H9 (cell line): ENCODE data around the gene ABCA13. TPM values are rescaled to one million over a fixed set of nuclear protein-coding genes. Genes with fewer than 3 reads are reported as not detected.

ENCODE experiments used
- DNase-seq: peaks from one replicate; pipeline ENCODE4 v3.0.0-alpha.2; 2017
- H2AFZ ChIP-seq: one replicate; pipeline ENCODE4 v1.6.1; 2013; ENCODE audit warnings: mild to moderate bottlenecking, low read length, control low read depth, moderate library complexity
- H2AK5ac ChIP-seq: 2 replicates; pipeline ENCODE4 v1.6.1; 2013; ENCODE audit warnings: low read length, control low read depth, mixed read lengths; ENCODE audit not compliant: insufficient read length
- H2BK120ac ChIP-seq: one replicate; pipeline ENCODE4 v1.6.1; 2013; ENCODE audit warnings: low read depth, mild to moderate bottlenecking, low read length, control low read depth, inconsistent platforms; ENCODE audit not compliant: poor library complexity, severe bottlenecking
- H2BK12ac ChIP-seq: 2 replicates; pipeline ENCODE4 v1.6.1; 2013; ENCODE audit warnings: low read length, control low read depth, mixed read lengths, low read depth; ENCODE audit not compliant: insufficient read length
- H2BK15ac ChIP-seq: 2 replicates; pipeline ENCODE4 v1.6.1; 2013; ENCODE audit warnings: low read depth, low read length, control low read depth
- H2BK20ac ChIP-seq: one replicate; pipeline ENCODE4 v1.6.1; 2013; ENCODE audit warnings: low read depth, mild to moderate bottlenecking, low read length, control low read depth, inconsistent platforms; ENCODE audit not compliant: poor library complexity, severe bottlenecking
- H2BK5ac ChIP-seq: 2 replicates; pipeline ENCODE4 v1.6.1; 2013; ENCODE audit warnings: low read length, control low read depth, mixed read lengths; ENCODE audit not compliant: insufficient read length
- H3K14ac ChIP-seq: 2 replicates; pipeline ENCODE4 v1.6.1; 2013; ENCODE audit warnings: low read length, control low read depth; ENCODE audit not compliant: insufficient read depth
- H3K18ac ChIP-seq: 2 replicates; pipeline ENCODE4 v1.6.1; 2013; ENCODE audit warnings: low read depth, mild to moderate bottlenecking, mixed read lengths, low read length, control low read depth; ENCODE audit not compliant: insufficient read length
- H3K23ac ChIP-seq: 2 replicates; pipeline ENCODE4 v1.6.1; 2013; ENCODE audit warnings: low read length, control low read depth, mixed read lengths, low read depth; ENCODE audit not compliant: insufficient read length
- H3K23me2 ChIP-seq: 2 replicates; pipeline ENCODE4 v1.6.1; 2013; ENCODE audit warnings: low read depth, mild to moderate bottlenecking, mixed read lengths, low read length, control low read depth; ENCODE audit not compliant: insufficient read length, poor library complexity, severe bottlenecking
- H3K27ac ChIP-seq: 2 replicates; pipeline ENCODE4 v1.5.1; 2013; ENCODE audit warnings: low read length, control low read depth, mixed read lengths, low read depth; ENCODE audit not compliant: insufficient read length
- H3K27me3 ChIP-seq: 2 replicates; pipeline ENCODE4 v1.6.1; 2013; ENCODE audit warnings: low read length, control low read depth, inconsistent platforms; ENCODE audit not compliant: insufficient read depth
- H3K4ac ChIP-seq: 2 replicates; pipeline ENCODE4 v1.6.1; 2013; ENCODE audit warnings: low read depth, mild to moderate bottlenecking, control low read depth, inconsistent platforms, low read length, moderate library complexity
- H3K4me1 ChIP-seq: 2 replicates; pipeline ENCODE4 v1.6.1; 2013; ENCODE audit warnings: low read length, control low read depth, inconsistent platforms; ENCODE audit not compliant: insufficient read depth
- H3K4me2 ChIP-seq: 2 replicates; pipeline ENCODE4 v1.6.1; 2013; ENCODE audit warnings: low read length, control low read depth, mixed read lengths; ENCODE audit not compliant: insufficient read length, insufficient read depth
- H3K56ac ChIP-seq: 2 replicates; pipeline ENCODE4 v1.6.1; 2013; ENCODE audit warnings: low read depth, mild to moderate bottlenecking, mixed read lengths, low read length, control low read depth; ENCODE audit not compliant: insufficient read length
- H3K79me1 ChIP-seq: 2 replicates; pipeline ENCODE4 v1.6.1; 2013; ENCODE audit warnings: low read depth, mild to moderate bottlenecking, moderate library complexity, low read length, control low read depth, inconsistent platforms; ENCODE audit not compliant: insufficient read depth, poor library complexity, severe bottlenecking
- H3K79me2 ChIP-seq: 2 replicates; pipeline ENCODE4 v1.6.1; 2013; ENCODE audit warnings: low read length, control low read depth, inconsistent platforms; ENCODE audit not compliant: insufficient read depth
- H3K9ac ChIP-seq: 2 replicates; pipeline ENCODE4 v1.6.1; 2013; ENCODE audit warnings: low read length, control low read depth, mixed read lengths; ENCODE audit not compliant: insufficient read length; ENCODE audit errors: extremely low read depth
- H3K9me3 ChIP-seq: one replicate; pipeline ENCODE4 v1.6.1; 2013; ENCODE audit warnings: low read depth, low read length, inconsistent platforms; ENCODE audit not compliant: control insufficient read depth
- H3T11ph ChIP-seq: one replicate; pipeline ENCODE4 v1.6.1; 2013; ENCODE audit warnings: mild to moderate bottlenecking, low read length, control low read depth, inconsistent platforms
- H4K20me1 ChIP-seq: one replicate; pipeline ENCODE4 v1.6.1; 2013; ENCODE audit not compliant: control insufficient read depth, insufficient read length, insufficient read depth
- H4K5ac ChIP-seq: 2 replicates; pipeline ENCODE4 v1.6.1; 2013; ENCODE audit warnings: low read depth, mild to moderate bottlenecking, mixed read lengths, low read length, control low read depth; ENCODE audit not compliant: insufficient read length
- H4K8ac ChIP-seq: replicated peaks from 2 replicates; pipeline ENCODE4 v1.6.1; 2013; ENCODE audit warnings: low read length, control low read depth, mixed read lengths, low read depth; ENCODE audit not compliant: insufficient read length
- H4K91ac ChIP-seq: 2 replicates; pipeline ENCODE4 v1.6.1; 2013; ENCODE audit warnings: low read depth, mild to moderate bottlenecking, moderate library complexity, mixed read lengths, low read length, control low read depth; ENCODE audit not compliant: insufficient read length
- H3K27ac Mint-ChIP-seq, 3 experiments: 2 replicates in 2 of 3; 3 replicates in 1 of 3; pipeline ENCODE4 v1.8.0; 2020 to 2021; ENCODE audit warnings: mixed read lengths in 3 of 3, mild to moderate bottlenecking in 1 of 3, moderate library complexity in 1 of 3
- H3K27me3 Mint-ChIP-seq: 2 replicates; pipeline ENCODE4 v1.8.0; 2021; ENCODE audit warnings: low read depth, mild to moderate bottlenecking, moderate library complexity, mixed read lengths
- H3K36me3 Mint-ChIP-seq, 3 experiments: 2 replicates in 2 of 3; 3 replicates in 1 of 3; pipeline ENCODE4 v1.8.0; 2020 to 2021; ENCODE audit warnings: low read depth in 3 of 3, mixed read lengths in 3 of 3; ENCODE audit not compliant: insufficient read depth in 1 of 3
- H3K4me1 Mint-ChIP-seq, 2 experiments: 2 replicates each; pipeline ENCODE4 v1.8.0; 2020; ENCODE audit warnings: mixed read lengths in 2 of 2
- H3K4me3 Mint-ChIP-seq, 2 experiments: 2 replicates in 1 of 2; 3 replicates in 1 of 2; pipeline ENCODE4 v1.8.0; 2020 to 2021; ENCODE audit warnings: mild to moderate bottlenecking in 2 of 2, mixed read lengths in 2 of 2, moderate library complexity in 1 of 2
- H3K9me3 Mint-ChIP-seq, 2 experiments: 2 replicates in 1 of 2; 3 replicates in 1 of 2; pipeline ENCODE4 v1.8.0; 2020; ENCODE audit warnings: mild to moderate bottlenecking in 2 of 2, mixed read lengths in 2 of 2, moderate library complexity in 1 of 2
- WGBS: extraction: QIAGEN DNeasy Blood & Tissue Kit; methylation state at CpG from one replicate; pipeline ENCODE4 v1.1.7; 2013; ENCODE audit warnings: missing lambda C conversion rate, low lambda C conversion rate, mixed read lengths; ENCODE audit not compliant: insufficient read length; ENCODE audit errors: extremely low coverage; 5-methylcytosine and 5-hydroxymethylcytosine counted together
- total RNA-seq: library from RNA; stranded (reverse); gene quantifications from 2 replicates; pipeline ENCODE4 v1.2.1, GENCODE V29; 2021
- TF ChIP-seq, protein P1 (sequence below): fragments of 200-600 bp; sonication (generic); conservative IDR thresholded peaks from 3 replicates; pipeline ENCODE4 v1.8.0; 2021; ENCODE audit warnings: antibody characterized with exemption, mild to moderate bottlenecking

The ABCA13 gene
- total RNA-seq, 1 experiment from 2014 or later = 0.11 TPM

DNA sequence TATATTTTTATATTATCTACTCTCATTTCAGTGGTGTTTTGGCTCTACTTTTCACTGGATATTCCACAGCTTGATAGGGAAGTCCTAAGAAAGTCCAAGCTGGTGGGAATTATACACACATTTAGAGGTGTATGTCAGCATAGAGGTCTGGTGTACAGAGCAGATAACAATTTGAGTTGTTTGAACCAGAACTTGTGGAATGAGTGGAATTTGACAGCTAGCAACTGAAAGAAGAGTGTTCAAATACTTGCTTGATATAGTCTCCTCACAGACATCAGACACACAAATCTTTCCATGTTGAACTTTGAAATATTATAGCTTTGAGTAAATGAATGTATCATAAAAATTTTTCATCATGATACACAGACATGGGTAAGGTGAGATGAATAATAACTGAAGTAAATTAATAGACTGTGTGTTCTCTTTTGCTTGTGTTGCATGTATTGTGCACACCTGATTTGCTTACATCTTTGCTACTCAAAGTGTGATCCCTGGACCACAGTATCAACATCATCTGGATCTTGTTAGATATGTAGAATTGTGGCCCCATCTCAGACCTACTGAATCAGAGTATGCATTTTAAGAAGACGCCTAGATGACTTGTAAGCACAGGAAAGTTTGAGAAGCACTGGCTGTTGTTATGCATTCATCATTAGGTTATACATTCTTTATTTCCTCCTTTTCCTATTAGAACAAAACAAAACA lies 91.5 kb downstream of the ABCA13 start:
- WGBS = no CpG with 5 or more reads among the region's 1 CpG
- H3K27me3 ChIP-seq = no peaks in the 10 kb centered on the region
- H4K8ac ChIP-seq = no peak overlapping the region
- no peaks in the 10 kb centered on the region for H3K79me2 ChIP-seq
- H3K56ac ChIP-seq = no peak overlapping the region
- Mint-ChIP-seq H3K27me3 (no peaks in the 10 kb centered on the region), H3K4me3 (no peak overlapping the region), H3K27ac (no peak overlapping the region), H3K4me1 (peaks cover 4 to 5% of the 10 kb centered on the region in 2 experiments; a peak in 2 of 4 replicates), H3K36me3 (no peaks in the 10 kb centered on the region), H3K9me3 (no peaks in the 10 kb centered on the region)
- no peak overlapping the region for H4K5ac ChIP-seq
- H4K20me1 ChIP-seq = no peaks in the 10 kb centered on the region
- no peaks in the 10 kb centered on the region for H3K9me3 ChIP-seq
- no peaks in the 10 kb centered on the region for H3K4me1 ChIP-seq
- H3K27ac ChIP-seq = no peak overlapping the region
- no peaks in the 10 kb centered on the region for H3K79me1 ChIP-seq
- H2BK5ac ChIP-seq = no peak overlapping the region
- no peak overlapping the region for H3T11ph ChIP-seq
- H2BK20ac ChIP-seq = no peak overlapping the region
- H2AFZ ChIP-seq = no peak overlapping the region
- no peak overlapping the region for H3K4me2 ChIP-seq
- no peak overlapping the region for H2BK15ac ChIP-seq
- no peak overlapping the region for H2AK5ac ChIP-seq
- H3K14ac ChIP-seq = no peak overlapping the region
- no peak overlapping the region for H3K9ac ChIP-seq
- no peak overlapping the region for H2BK12ac ChIP-seq
- H3K4ac ChIP-seq = no peak overlapping the region
- no peaks in the 10 kb centered on the region for H3K23me2 ChIP-seq
- no peak overlapping the region for H4K91ac ChIP-seq
- TF ChIP-seq, protein P1, sequence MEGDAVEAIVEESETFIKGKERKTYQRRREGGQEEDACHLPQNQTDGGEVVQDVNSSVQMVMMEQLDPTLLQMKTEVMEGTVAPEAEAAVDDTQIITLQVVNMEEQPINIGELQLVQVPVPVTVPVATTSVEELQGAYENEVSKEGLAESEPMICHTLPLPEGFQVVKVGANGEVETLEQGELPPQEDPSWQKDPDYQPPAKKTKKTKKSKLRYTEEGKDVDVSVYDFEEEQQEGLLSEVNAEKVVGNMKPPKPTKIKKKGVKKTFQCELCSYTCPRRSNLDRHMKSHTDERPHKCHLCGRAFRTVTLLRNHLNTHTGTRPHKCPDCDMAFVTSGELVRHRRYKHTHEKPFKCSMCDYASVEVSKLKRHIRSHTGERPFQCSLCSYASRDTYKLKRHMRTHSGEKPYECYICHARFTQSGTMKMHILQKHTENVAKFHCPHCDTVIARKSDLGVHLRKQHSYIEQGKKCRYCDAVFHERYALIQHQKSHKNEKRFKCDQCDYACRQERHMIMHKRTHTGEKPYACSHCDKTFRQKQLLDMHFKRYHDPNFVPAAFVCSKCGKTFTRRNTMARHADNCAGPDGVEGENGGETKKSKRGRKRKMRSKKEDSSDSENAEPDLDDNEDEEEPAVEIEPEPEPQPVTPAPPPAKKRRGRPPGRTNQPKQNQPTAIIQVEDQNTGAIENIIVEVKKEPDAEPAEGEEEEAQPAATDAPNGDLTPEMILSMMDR = no peak
- no peak overlapping the region for H2BK120ac ChIP-seq
- no peak overlapping the region for H3K23ac ChIP-seq
- no peak overlapping the region for H3K18ac ChIP-seq
- DNase-seq = no peak
